Smooth muscle cell (in vitro differentiated cells): Measurements from ENCODE around the gene SNAP47. TPM values are rescaled to one million over a fixed set of nuclear protein-coding genes. Genes with fewer than 3 reads are reported as not detected.

Experiments
- DNase-seq: peaks from one replicate; lab custom pipeline; 2025; ENCODE audit not compliant: unreplicated experiment; lab: John Stamatoyannopoulos, UW
- H2AFZ ChIP-seq: fragments of 200-600 bp; sonication (generic); 2 replicates; pipeline ENCODE4 v1.6.0; 2016; ENCODE audit warnings: antibody characterized with exemption, low read depth, mild to moderate bottlenecking
- H3F3A ChIP-seq: fragments of 200-600 bp; sonication (generic); 2 replicates; pipeline ENCODE4 v1.6.0; 2017; ENCODE audit warnings: antibody characterized with exemption, low read depth
- H3K27ac ChIP-seq: fragments of 200-600 bp; sonication (generic); 2 replicates; pipeline ENCODE4 v1.5.1; 2016; ENCODE audit warnings: low read depth, mild to moderate bottlenecking
- H3K27me3 ChIP-seq: fragments of 200-600 bp; sonication (generic); 2 replicates; pipeline ENCODE4 v1.6.1; 2016; ENCODE audit warnings: low read depth, mild to moderate bottlenecking
- H3K36me3 ChIP-seq: fragments of 200-600 bp; sonication (generic); 2 replicates; pipeline ENCODE4 v1.5.1; 2016; ENCODE audit warnings: low read depth
- H3K4me1 ChIP-seq: fragments of 200-600 bp; sonication (generic); 2 replicates; pipeline ENCODE4 v1.5.1; 2016; ENCODE audit warnings: low read depth
- H3K4me2 ChIP-seq: fragments of 200-600 bp; sonication (generic); 2 replicates; pipeline ENCODE4 v1.6.0; 2016; ENCODE audit warnings: mild to moderate bottlenecking
- H3K4me3 ChIP-seq: fragments of 200-600 bp; sonication (generic); 2 replicates; pipeline ENCODE4 v1.5.1; 2016; ENCODE audit warnings: mild to moderate bottlenecking
- H3K79me2 ChIP-seq: fragments of 200-600 bp; sonication (generic); 2 replicates; pipeline ENCODE4 v1.6.0; 2016; ENCODE audit warnings: low read depth, mild to moderate bottlenecking
- H3K9ac ChIP-seq: fragments of 200-600 bp; sonication (generic); 2 replicates; pipeline ENCODE4 v1.6.0; 2016; ENCODE audit warnings: low read depth
- H3K9me3 ChIP-seq: fragments of 200-600 bp; sonication (generic); replicated peaks from 2 replicates; pipeline ENCODE4 v1.5.1; 2016; ENCODE audit warnings: low read depth
- H4K20me1 ChIP-seq: fragments of 200-600 bp; sonication (generic); 2 replicates; pipeline ENCODE4 v1.6.0; 2016; ENCODE audit warnings: low read depth
- WGBS: methylation state at CpG from one replicate; pipeline ENCODE4 v1.1.7; 2016; ENCODE audit warnings: low lambda C conversion rate; 5-methylcytosine and 5-hydroxymethylcytosine counted together
- polyA plus RNA-seq: library from polyadenylated mRNA; unstranded; fragments of >200 nt; fragmentation: Nextera tagmentation; extraction: Ambion mirVana; gene quantifications from 2 replicates; pipeline ENCODE4 v1.2.1, GENCODE V29; 2016
- total RNA-seq: library from RNA; depleted of rRNA; stranded (reverse); fragments of >200 nt; gene quantifications from 2 replicates; pipeline ENCODE4 v1.2.3, GENCODE V29; 2014
- TF ChIP-seq, protein P1 (sequence below): fragments of 200-600 bp; sonication (generic); IDR thresholded peaks from 2 replicates; pipeline ENCODE4 v1.5.1; 2017; ENCODE audit warnings: borderline replicate concordance, mild to moderate bottlenecking, antibody characterized with exemption; ENCODE audit not compliant: insufficient read depth, poor library complexity, severe bottlenecking

SNAP47 gene
- total and polyA plus RNA-seq, 2 experiments from 2014 or later = 26.2 to 42.4 TPM

GRCh38 chr1:227747948-227748495 is 12.8 kb downstream of the SNAP47 start:
- no peak overlapping the region for H3K9ac ChIP-seq
- DNase-seq = no peak
- no peaks in the 10 kb centered on the region for H3F3A ChIP-seq
- H3K36me3 ChIP-seq = no peaks in the 10 kb centered on the region
- H3K27ac ChIP-seq = no peak overlapping the region
- TF ChIP-seq, protein P1, sequence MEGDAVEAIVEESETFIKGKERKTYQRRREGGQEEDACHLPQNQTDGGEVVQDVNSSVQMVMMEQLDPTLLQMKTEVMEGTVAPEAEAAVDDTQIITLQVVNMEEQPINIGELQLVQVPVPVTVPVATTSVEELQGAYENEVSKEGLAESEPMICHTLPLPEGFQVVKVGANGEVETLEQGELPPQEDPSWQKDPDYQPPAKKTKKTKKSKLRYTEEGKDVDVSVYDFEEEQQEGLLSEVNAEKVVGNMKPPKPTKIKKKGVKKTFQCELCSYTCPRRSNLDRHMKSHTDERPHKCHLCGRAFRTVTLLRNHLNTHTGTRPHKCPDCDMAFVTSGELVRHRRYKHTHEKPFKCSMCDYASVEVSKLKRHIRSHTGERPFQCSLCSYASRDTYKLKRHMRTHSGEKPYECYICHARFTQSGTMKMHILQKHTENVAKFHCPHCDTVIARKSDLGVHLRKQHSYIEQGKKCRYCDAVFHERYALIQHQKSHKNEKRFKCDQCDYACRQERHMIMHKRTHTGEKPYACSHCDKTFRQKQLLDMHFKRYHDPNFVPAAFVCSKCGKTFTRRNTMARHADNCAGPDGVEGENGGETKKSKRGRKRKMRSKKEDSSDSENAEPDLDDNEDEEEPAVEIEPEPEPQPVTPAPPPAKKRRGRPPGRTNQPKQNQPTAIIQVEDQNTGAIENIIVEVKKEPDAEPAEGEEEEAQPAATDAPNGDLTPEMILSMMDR = no peak
- H3K27me3 ChIP-seq = no peaks in the 10 kb centered on the region
- no peaks in the 10 kb centered on the region for H3K9me3 ChIP-seq
- peaks cover 30% of the 10 kb centered on the region for H3K79me2 ChIP-seq
- H3K4me1 ChIP-seq = no peaks in the 10 kb centered on the region
- H3K4me3 ChIP-seq = no peak overlapping the region
- WGBS = 98% methylated on average over 18 of the region's 18 CpGs
- no peak overlapping the region for H2AFZ ChIP-seq
- peaks cover 97% of the 10 kb centered on the region for H4K20me1 ChIP-seq
- H3K4me2 ChIP-seq = no peak overlapping the region

- TF ChIP-seq, protein P1 = no peak
- no peak for DNase-seq
Measured at GRCh38 chr1:227748496-227749182, 13.4 kb downstream of the SNAP47 start.

DNA sequence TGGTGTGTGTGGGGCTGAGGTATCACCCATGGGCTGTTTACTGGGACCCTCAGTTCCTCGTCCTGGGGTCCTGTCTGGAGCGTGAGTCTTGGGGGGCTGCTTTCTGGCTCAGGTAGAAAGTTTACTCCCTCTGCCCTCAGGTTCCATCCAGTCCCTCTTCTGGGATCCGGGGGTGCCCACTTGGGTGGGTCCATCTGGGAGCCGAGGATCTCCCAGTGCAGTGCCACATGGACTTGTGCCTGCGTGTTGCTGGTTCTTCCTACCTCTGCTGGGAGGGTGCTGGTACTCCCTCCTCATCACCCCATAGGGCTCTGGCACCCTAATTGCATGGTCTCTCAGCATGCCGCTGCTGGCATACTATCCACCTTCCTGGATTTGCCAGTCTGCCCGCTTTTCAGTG is 14.0 kb downstream of the SNAP47 start:
- Histone ChIP-seq H3K4me2 (no peak overlapping the region), H4K20me1 (peaks cover 97% of the 10 kb centered on the region), H3K36me3 (no peaks in the 10 kb centered on the region), H3K79me2 (peaks cover 32% of the 10 kb centered on the region), H3K27ac (no peak overlapping the region), H3K27me3 (no peaks in the 10 kb centered on the region), H3K9me3 (no peaks in the 10 kb centered on the region), H3K9ac (no peak overlapping the region), H2AFZ (no peak overlapping the region), H3K4me1 (no peaks in the 10 kb centered on the region), H3F3A (no peaks in the 10 kb centered on the region), H3K4me3 (no peak overlapping the region)
- WGBS = 98% methylated on average over 6 of the region's 7 CpGs
- no peak for DNase-seq
- TF ChIP-seq, protein P1 = no peak

More at GRCh38 chr1:227748496-227749182, 13.4 kb downstream of the SNAP47 start:
- Histone ChIP-seq H2AFZ (no peak overlapping the region), H3K4me3 (no peak overlapping the region), H3K79me2 (peaks cover 34% of the 10 kb centered on the region), H3K9me3 (no peaks in the 10 kb centered on the region), H3K27ac (no peak overlapping the region), H3K27me3 (no peaks in the 10 kb centered on the region), H3K4me1 (no peaks in the 10 kb centered on the region), H4K20me1 (peaks cover 97% of the 10 kb centered on the region), H3K9ac (no peak overlapping the region), H3K36me3 (no peaks in the 10 kb centered on the region), H3K4me2 (no peak overlapping the region), H3F3A (no peaks in the 10 kb centered on the region)
- WGBS = 97% methylated on average over 7 of the region's 7 CpGs
